HG03442 (cell line): Measurements from ENCODE around the gene CHST10.
"Not testable (repeated sequence)": the region's sequence is repeated elsewhere in the genome, so short reads cannot be mapped to it uniquely, and the experiment has no call there.

Experiments
- ATAC-seq: cut with Tn5 transposase; IDR thresholded peaks from one replicate; pipeline ENCODE4 v1.9.1; 2021; ENCODE audit warnings: mild to moderate bottlenecking, moderate library complexity; ENCODE audit not compliant: unreplicated experiment

The CHST10 gene

GRCh38 chr2:100342466-100342865 lies 75.0 kb downstream of the CHST10 start:
- not testable (repeated sequence) for ATAC-seq
